Measurements from ENCODE around the gene GRIK4.

DNA sequence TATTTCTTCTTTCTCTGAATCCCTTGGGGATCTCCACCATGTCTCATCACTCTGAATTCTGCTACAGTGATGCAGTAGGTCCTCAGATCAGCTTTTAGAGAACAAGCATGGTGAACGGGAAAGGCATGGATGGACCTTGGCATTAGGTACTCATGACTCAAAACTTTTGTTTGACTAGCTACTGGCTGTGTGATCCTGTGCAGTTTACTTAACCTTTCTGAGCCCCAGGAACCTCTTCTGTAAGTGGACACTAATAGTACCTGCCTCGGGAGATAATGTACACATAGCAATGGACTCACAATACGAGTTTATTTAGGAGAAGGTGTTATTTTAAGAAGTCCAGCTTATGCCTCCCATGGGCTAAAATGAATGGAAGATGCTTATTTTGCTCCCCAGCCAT is 327.7 kb downstream of the GRIK4 start:
- TF ChIP-seq EZH2phosphoT487 (IDR thresholded peaks at IDR 0.05; ENCODE audit: borderline replicate concordance, low read depth) (no peak), RFX5 (IDR thresholded peaks at IDR 0.05; ENCODE audit: low read length) (no peak), RAD21 (IDR thresholded peaks at IDR 0.05; ENCODE audit: low read length) (no peak), TCF12 (IDR thresholded peaks at IDR 0.05) (no peak), EP300 (IDR thresholded peaks at IDR 0.05; ENCODE audit: borderline replicate concordance in 1 of 2, low read depth in 1 of 2, low read length in 1 of 2) (no peak), NFIC (IDR thresholded peaks at IDR 0.05; ENCODE audit: borderline replicate concordance) (no peak), POLR2AphosphoS5 (IDR thresholded peaks at IDR 0.05; ENCODE audit: low read depth, low read length) (no peak)
- TF ChIP-seq, protein P1, sequence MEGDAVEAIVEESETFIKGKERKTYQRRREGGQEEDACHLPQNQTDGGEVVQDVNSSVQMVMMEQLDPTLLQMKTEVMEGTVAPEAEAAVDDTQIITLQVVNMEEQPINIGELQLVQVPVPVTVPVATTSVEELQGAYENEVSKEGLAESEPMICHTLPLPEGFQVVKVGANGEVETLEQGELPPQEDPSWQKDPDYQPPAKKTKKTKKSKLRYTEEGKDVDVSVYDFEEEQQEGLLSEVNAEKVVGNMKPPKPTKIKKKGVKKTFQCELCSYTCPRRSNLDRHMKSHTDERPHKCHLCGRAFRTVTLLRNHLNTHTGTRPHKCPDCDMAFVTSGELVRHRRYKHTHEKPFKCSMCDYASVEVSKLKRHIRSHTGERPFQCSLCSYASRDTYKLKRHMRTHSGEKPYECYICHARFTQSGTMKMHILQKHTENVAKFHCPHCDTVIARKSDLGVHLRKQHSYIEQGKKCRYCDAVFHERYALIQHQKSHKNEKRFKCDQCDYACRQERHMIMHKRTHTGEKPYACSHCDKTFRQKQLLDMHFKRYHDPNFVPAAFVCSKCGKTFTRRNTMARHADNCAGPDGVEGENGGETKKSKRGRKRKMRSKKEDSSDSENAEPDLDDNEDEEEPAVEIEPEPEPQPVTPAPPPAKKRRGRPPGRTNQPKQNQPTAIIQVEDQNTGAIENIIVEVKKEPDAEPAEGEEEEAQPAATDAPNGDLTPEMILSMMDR (IDR thresholded peaks at IDR 0.05), result no peak
- TF ChIP-seq, protein P2, sequence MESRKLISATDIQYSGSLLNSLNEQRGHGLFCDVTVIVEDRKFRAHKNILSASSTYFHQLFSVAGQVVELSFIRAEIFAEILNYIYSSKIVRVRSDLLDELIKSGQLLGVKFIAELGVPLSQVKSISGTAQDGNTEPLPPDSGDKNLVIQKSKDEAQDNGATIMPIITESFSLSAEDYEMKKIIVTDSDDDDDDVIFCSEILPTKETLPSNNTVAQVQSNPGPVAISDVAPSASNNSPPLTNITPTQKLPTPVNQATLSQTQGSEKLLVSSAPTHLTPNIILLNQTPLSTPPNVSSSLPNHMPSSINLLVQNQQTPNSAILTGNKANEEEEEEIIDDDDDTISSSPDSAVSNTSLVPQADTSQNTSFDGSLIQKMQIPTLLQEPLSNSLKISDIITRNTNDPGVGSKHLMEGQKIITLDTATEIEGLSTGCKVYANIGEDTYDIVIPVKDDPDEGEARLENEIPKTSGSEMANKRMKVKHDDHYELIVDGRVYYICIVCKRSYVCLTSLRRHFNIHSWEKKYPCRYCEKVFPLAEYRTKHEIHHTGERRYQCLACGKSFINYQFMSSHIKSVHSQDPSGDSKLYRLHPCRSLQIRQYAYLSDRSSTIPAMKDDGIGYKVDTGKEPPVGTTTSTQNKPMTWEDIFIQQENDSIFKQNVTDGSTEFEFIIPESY (IDR thresholded peaks at IDR 0.05; ENCODE audit: borderline replicate concordance, low read depth), result no peak
- TF ChIP-seq, protein P3, sequence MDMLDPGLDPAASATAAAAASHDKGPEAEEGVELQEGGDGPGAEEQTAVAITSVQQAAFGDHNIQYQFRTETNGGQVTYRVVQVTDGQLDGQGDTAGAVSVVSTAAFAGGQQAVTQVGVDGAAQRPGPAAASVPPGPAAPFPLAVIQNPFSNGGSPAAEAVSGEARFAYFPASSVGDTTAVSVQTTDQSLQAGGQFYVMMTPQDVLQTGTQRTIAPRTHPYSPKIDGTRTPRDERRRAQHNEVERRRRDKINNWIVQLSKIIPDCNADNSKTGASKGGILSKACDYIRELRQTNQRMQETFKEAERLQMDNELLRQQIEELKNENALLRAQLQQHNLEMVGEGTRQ (IDR thresholded peaks at IDR 0.05; ENCODE audit: borderline replicate concordance, low read depth, low read length), result no peak

Measured in SK-N-SH (cell line).